Measurements from ENCODE around the gene TBC1D1. TPM values are rescaled to one million over a fixed set of nuclear protein-coding genes. Genes with fewer than 3 reads are reported as not detected.

Gene TBC1D1
- polyA plus RNA-seq, 1 donor from 2014 or later = 40.9 TPM

DNA sequence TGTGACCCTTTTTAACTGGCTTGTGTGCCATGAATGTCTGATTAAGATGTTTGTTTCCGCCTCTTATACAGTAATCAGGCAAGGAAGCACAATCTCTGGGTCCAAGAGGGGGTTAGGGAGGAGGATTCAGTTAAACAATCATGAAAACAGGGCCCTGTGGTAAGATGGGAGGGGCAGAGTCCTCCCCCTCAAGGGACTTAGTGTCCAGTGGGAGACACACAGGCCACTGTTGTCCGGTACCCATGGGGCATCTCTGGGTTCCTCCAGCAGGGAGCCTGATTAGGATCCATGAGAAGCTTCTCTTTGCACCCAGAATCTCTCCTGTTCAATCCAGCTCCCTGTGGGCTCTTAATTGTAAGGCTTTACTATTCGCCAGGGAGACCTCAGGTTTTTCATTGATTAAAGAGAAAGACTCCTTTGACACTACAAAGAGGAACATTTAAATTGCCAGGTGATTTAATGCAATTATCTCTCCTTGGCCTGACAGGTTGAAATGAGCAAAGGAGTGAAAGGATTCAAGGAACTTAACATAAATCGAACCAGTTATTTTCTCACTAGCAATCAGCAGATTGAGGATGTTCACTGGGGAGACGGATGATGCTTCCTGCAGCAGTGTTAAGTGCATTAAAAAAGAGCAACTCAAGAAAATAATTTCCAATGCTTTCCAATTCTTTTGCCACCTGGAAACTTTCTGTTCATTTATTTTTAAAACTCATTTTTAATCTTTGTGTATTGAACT is 294.7 kb downstream of the TBC1D1 start:
- Mint-ChIP-seq H3K4me3 (no peak overlapping the region), H3K9me3 (no peaks in the 10 kb centered on the region), H3K4me1 (no peaks in the 10 kb centered on the region), H3K36me3 (no peaks in the 10 kb centered on the region), H3K27ac (no peak overlapping the region), H3K27me3 (no peaks in the 10 kb centered on the region)

GRCh38 chr4:38188136-38188535 is 297.3 kb downstream of the TBC1D1 start:
- H3K4me1 Mint-ChIP-seq = peaks cover 0 to 2% (median 0%) of the 10 kb centered on the region in 3 donors

DNA sequence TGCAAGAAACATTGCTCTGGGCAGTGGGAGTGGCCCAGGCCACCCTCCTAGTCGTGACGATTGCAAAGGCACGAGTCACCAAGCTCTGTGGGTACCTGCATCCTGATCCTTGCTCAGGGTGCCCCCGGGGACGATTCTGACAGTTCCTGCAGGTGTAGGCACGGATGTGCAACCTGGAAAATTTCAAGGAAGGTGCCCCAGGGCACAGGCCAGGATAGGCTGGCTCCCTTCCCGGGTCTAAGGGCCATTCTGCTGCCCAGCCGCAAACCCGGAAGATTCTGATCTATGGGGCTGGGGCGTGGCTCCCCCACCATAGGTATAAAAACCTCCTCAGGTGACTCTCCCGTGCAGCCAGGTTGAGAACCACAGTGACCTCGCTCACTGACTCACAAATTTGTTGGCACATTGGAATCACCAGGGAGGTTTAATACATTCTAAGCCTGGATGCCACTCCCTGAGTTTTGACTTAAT is 297.8 kb downstream of the TBC1D1 start:
- H3K4me1 Mint-ChIP-seq = peaks cover 0 to 2% (median 0%) of the 10 kb centered on the region in 3 donors
- H3K36me3 Mint-ChIP-seq = no peaks in the 10 kb centered on the region
- H3K27me3 Mint-ChIP-seq = peaks cover 8% of the 10 kb centered on the region
- no peak overlapping the region for H3K4me3 Mint-ChIP-seq
- H3K9me3 Mint-ChIP-seq = no peaks in the 10 kb centered on the region
- no peak overlapping the region for H3K27ac Mint-ChIP-seq

More at GRCh38 chr4:38188136-38188535, 297.3 kb downstream of the TBC1D1 start:
- Mint-ChIP-seq H3K27ac (no peak overlapping the region), H3K9me3 (no peaks in the 10 kb centered on the region), H3K36me3 (no peaks in the 10 kb centered on the region), H3K4me3 (no peak overlapping the region), H3K27me3 (peaks cover 6% of the 10 kb centered on the region)

Other genes with a start within 250 kb of the TBC1D1 start
- 0.86 TPM for gene RELL1, start 204.7 kb upstream of the TBC1D1 start, polyA plus RNA-seq
- 19.8 TPM for gene PGM2, start 64.4 kb upstream of the TBC1D1 start, polyA plus RNA-seq
- gene PTTG2, start 69.3 kb downstream of the TBC1D1 start, polyA plus RNA-seq = not detected

Data from IgD-negative memory B cell (primary cell).